HG02678 (cell line): ENCODE measurements around the gene ETHE1.

Source experiments
- ATAC-seq: cut with Tn5 transposase; IDR thresholded peaks from one replicate; pipeline ENCODE4 v1.9.1; 2021; ENCODE audit warnings: mild to moderate bottlenecking, moderate library complexity; ENCODE audit not compliant: unreplicated experiment

The ETHE1 gene

DNA sequence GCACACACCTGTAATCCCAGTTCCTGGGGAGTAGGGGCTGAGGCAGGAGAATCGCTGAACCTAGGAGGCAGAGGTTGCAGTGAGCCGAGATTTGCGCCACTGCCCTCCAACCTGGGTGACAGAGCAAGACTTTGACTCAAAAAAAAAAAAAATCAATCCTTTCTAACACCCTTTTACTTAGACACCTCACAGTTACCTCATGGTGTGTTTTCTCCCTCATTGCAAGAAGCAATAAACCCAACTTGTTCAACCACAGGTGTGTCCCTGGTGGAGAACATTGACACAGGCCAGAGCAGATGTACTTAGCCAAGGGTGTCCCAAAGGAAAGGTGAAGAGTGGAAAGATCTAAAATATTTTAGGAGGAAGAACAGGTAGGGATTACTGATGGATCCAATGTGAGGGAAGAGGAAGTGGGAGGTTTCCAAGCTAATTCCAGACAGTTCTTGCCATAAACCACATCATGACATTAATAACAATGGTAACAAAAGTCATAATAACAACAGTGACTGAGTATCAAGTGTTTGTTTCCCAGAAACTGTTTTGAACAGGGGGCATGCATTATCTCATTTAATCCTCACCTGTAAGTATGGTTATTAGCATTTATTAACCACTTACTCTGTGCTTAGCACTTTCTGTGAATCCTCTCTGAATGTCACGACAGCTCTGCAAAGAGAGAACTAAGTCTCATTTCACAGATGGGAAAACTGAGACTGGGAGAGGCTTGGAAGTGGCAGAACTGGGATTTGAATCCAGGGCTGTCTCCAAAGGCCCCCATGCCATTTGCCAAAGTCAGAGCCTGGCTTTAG, 58.4 kb downstream of the ETHE1 start:
- ATAC-seq = no peak

DNA sequence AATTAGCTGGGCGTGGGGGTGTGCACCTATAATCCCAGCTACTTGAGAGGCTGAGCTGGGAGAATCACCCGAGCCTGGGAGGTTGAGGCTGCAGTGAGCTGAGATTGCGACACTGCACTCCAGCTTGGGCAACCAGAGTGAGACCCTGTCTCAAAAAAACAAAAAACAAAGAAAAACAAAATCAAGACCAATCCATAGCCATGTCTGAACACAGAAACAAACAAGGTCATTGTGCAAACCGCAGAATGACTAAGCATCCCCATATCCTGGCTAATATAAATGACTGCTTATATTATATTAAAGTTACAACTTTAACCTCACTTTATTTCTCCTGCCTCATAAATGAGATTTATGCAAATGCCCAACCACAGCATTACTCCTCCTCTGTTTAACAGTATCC, 59.3 kb downstream of the ETHE1 start:
- ATAC-seq = no peak

DNA sequence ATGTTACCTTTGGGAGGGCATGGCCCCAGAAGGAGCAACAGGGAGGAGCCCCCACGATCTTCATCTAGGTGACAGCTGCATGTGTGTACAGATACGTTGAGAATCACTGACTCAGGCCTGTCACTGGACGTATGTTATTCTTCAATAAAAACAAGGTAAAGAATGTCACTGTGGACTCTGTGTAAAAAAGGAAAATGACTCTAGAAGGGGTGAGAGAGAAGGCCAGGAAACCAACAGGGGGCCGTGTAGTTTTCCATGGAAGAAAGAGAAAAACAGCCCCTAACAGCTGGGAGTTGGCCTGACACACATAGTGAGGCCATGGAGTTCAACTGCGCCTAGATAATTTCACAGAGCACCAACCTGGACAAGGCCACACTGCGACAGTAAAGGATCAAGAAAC, 59.7 kb downstream of the ETHE1 start:
- no peak for ATAC-seq

DNA sequence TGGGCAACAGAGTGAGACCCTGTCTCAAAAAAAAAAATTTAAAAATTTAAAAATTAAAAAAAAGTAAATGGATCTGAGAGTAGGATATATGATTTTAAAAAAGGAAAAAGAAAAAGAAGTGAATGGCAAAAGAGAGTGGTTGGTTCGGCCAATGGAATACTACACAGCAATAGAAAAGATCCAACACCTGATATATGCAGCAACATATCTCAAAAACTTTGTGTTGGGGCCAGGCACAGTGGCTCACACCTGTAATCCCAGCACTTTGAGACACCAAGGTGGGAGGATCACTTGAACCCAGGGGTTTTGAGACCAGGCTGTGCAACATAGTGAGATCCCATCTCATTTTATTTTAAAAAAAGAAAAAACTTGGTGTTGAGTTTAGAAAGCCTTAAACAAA, 60.2 kb downstream of the ETHE1 start:
- no peak for ATAC-seq

DNA sequence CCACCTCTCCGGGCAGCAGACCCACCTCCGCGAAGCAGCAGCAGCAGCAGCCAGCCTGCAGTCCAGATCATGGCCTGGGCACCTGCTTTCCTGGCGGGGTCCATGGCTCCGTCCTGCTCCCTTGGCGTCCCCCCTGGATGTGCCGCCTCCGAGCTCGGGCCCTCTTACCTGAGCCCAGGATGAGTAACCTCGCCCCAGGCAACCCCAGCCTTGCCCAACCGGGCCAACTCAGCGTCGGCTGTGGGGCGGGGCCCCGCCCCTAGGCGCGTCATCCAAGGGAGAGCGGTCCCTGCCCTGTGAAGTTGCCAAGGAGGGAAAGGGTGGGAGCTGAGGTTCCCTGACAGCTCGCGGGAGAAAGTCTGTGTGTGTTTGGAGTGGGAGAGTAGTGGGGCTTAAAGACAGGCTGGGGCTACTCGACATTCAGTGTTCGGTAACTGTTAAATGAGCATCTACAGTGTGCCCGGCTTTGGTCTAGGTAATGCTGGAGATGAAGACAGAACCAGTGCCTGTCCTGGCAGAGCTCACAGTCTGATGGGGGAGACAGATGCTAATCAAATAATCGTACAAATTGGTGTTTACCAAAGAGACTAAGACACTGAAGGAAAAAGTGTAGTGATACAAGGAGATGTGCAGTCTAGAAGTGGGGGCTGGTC, 61.4 kb downstream of the ETHE1 start, which contains the start of gene LYPD3:
Gene LYPD3 (minus strand): TSS at position 141 of the 653 bp plus-strand sequence. CDS start 37 bp downstream, at position 104.
- no peak for ATAC-seq

DNA sequence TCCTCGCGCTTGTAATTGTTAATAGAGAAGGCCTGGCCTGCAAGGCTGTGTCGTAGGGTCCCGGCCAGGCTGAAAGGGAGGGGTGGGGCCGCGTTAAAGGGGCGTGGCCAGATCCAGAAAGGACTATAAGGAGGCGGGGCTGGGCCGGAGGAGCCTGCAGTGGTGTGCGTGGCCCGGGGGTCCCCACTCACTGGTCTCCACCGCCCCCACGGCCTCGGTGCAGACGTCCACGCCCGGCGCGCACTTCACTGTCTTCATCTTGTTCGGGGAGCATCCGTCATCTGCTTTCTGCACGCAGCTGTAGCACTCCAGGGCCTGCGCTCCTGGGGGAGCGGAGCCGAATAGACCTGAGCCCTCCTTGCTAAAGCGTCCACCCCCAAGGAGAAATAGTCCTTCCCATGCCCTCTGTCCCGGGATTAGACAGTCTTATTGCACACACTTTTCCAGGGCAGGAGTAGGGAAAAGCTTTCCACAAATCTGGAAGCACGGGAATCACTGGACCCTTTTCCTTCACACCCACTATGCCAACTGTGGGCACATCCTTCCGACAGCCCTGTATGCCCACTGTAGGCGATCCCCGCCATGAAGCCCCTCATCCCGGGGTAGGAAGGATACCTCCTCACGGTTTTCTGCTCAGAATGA, 62.7 kb downstream of the ETHE1 start:
- peak; percentile 37 for ATAC-seq

DNA sequence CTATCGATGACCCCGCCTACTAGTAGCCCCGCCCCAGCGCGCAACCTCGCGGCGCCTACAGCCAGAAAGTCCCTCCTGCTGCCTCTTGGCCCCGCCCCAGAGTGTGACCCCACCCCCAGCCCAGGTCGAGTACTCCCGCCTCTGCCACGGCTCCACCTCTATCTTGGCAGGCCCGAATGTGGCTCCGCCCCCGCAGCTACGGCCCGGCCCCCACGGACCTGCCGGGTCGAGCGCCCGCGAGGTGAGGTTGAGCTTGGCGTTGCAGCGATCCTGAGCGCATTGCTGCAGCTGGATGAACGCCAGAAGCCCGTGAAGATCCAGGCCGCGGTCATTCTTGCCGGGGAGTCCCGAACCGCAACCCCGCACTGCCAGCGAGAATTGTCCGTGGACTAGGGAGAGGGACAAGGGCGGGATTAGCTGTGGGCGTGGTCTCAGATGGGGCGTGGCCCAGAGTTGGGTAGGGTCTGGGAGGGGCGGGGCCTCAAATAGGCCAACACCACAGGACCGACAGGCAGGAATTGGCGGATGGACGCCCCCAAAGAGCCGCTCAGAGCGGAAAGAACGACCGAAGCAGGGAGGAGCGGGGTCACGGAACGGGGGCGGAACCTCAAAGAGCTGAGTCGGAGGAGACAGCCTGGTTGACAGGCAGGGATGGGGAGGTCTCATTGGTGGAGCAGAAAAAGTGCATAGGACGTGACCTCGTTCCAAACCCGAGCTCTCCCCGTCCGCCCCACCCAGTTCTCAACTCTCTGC, 63.4 kb downstream of the ETHE1 start:
- ATAC-seq = peak; percentile 85

DNA sequence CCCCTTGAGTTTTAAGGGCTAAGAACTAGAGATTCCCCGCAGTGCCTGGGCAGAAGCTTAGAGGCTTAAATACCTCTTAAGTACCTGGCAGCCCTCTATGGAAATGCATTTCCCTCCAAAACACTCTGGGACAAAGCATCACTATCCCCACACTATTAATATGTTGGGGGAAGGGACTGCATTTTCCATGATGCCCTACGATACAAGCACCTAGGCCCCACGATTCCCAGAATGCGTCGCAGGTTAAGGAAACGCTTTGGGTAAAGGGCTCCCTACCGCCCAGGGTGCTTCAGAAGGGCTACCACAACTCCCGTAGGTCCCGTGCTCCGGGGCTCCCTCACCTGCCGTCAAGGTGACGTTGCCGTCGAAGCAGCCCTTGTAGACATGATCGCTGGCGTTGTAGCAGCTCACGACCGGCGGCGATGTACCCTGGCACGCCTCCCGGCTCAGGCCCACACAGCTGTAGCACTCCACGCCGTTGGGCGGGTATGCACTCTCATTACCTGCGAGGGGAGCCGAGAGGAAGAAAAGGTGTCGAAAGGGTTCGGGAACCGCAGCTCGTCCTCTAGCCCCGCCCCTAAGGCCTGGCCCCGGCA, 64.1 kb downstream of the ETHE1 start:
- ATAC-seq = no peak

DNA sequence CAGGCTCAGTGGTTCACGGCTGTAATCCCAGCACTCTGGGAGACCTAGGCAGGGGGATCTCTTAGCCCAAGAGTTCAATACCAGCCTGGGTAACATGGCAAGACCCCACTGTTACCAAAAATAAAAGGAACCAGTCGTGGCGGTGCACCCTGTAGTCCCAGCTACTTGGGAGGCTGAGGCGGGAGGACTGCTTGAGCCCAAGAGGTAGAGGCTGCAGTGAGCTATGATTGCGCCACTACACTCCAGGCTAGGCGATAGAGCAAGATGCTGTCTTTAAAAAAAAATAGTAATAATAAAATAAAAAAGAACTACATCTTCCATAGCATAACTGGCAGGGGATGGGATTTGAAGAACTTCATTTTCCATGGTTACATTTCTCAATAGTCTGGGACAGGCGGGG, 64.6 kb downstream of the ETHE1 start:
- no peak for ATAC-seq

DNA sequence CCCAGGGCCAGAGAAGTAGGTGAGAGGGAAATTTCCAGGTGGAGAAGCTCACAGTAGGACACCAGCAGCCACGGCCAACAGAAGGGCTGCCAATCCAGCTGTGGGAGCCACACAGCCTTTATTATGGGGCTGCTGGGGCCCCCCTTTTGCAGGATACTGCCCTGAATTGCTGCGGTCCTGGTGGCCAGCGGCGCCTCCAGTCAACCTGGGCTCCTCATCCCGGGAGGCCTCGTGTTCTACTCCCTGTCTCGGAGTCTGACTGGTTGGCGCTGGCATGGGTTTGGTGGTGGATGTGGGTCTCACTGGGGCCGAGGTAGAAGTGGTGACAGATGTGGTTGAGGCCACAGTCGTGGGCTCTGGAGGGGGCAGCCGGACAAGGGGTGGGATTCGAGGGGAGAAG, 65.7 kb downstream of the ETHE1 start:
- no peak for ATAC-seq

DNA sequence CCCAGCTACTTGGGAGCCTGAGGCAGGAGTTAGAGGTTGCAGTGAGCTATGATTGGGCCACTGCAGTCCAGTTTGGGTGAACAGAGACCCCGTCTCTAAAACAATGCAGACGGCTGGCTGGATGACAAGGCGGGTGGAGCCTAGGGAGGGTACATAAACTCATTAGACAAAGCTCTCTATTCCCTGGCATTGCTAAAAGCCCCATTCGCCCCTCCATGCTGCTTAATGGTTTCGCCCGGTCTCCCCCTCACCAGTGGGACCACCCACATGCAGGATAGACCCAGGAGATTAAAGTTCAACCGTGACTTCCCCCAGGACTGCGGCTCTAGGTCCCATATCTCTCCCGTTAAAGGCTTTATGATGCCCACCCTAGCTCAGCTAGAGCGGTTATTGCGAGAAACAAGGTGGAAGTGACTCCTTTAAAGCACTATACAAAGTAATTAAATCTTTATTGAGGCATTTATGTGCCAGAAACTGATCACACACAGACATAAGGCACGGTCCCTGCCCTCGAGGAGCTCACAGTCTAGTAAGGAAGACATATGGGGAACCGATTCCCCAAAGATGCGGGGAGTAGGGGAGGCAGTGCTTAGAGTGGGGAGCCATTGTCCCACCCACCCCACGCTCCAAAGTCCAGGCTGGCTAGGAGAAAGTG, 66.5 kb downstream of the ETHE1 start:
- no peak for ATAC-seq

DNA sequence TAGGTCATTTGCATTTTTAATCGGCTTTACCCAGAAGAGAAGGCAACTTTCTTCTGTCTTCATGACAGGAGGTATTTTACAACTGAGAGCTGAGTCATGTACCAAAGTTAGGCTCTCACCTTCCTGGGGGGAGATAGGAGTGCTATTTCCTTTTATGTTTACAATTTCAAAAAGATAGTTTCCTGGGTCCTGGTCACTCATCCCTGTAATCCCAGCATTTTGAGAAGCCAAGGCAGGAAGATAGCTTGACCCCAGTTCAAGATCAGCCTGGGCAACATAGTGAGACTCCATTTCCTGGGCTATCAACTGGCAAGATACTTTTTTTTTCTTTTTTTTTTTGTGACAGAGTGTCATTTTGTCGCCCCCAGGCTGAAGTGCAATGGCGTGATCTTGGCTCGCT, 69.2 kb downstream of the ETHE1 start:
- no peak for ATAC-seq
